BE2C (cell line): Measurements from ENCODE around the gene TBL2.

Experiments used
- DNase-seq: peaks from one replicate; pipeline ENCODE4 v3.0.0-alpha.2; 2020
- H3K27me3 ChIP-seq: fragments of 250-450 bp; sonication (Bioruptor Pico); 2 replicates; pipeline ENCODE4 v1.5.1; 2020; ENCODE audit warnings: mild to moderate bottlenecking
- H3K36me3 ChIP-seq: fragments of 250-450 bp; sonication (Bioruptor Pico); 2 replicates; pipeline ENCODE4 v1.5.1; 2020; ENCODE audit warnings: mild to moderate bottlenecking
- H3K4me1 ChIP-seq: fragments of 250-450 bp; sonication (Bioruptor Pico); 2 replicates; pipeline ENCODE4 v1.5.1; 2020
- H3K4me3 ChIP-seq: 2 replicates; pipeline ENCODE4 v1.5.1; 2011; ENCODE audit warnings: low read depth, low read length
- H3K9me3 ChIP-seq: fragments of 250-450 bp; sonication (Bioruptor Pico); 2 replicates; pipeline ENCODE4 v1.5.1; 2020
- TF ChIP-seq, protein P1 (sequence below): IDR thresholded peaks from 2 replicates; pipeline ENCODE4 v1.5.1; 2012; ENCODE audit warnings: mild to moderate bottlenecking, low read depth, low read length

Gene TBL2

DNA sequence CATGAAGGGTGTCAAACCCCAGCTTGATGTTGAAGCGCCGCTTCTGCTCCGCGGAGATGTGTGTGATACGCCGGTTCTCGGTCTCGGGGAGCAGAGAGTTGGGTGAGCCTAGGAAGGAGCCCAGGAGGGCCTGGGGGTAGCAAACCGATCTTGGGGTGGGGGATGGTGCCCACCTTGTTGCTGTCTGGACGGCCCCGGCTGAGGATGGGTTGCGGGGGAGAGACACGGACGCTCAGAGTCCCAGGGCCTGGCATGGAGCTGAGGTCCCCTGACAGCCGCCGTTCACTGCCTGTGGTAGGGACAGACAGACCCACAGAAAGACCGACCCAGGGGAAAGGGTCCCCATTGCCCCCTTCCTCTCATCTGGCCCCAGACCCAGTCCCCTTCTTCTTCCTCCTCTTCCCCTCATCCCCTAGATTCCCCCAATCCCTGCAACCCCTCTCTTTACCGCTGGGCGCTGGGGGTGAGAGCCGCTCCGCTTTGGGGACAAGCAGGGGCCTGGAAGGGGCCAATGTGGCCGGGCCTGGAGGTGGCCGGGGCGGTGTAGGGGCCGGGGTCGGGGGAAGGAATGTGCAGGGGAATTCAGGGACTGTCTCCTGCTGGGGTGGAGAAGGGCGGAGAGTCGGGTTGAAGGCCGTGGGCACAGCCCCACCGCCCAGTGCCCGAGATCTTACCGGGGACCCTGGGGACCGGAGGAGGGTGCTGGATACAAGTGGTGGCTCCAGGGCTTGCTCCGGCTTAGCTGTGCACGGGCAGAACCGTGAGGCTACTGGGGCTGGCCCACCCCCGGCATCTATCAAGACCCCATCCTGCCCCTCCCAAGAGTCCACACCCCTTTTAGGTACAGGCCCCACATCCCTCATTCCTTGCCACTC is 18.0 kb upstream of the TBL2 start:
- Histone ChIP-seq H3K4me1 (no peaks in the 10 kb centered on the region), H3K9me3 (no peaks in the 10 kb centered on the region), H3K36me3 (no peaks in the 10 kb centered on the region), H3K27me3 (peaks cover 6% of the 10 kb centered on the region; the same call in 1 of the 2 replicates), H3K4me3 (no peak overlapping the region)
- TF ChIP-seq, protein P1, sequence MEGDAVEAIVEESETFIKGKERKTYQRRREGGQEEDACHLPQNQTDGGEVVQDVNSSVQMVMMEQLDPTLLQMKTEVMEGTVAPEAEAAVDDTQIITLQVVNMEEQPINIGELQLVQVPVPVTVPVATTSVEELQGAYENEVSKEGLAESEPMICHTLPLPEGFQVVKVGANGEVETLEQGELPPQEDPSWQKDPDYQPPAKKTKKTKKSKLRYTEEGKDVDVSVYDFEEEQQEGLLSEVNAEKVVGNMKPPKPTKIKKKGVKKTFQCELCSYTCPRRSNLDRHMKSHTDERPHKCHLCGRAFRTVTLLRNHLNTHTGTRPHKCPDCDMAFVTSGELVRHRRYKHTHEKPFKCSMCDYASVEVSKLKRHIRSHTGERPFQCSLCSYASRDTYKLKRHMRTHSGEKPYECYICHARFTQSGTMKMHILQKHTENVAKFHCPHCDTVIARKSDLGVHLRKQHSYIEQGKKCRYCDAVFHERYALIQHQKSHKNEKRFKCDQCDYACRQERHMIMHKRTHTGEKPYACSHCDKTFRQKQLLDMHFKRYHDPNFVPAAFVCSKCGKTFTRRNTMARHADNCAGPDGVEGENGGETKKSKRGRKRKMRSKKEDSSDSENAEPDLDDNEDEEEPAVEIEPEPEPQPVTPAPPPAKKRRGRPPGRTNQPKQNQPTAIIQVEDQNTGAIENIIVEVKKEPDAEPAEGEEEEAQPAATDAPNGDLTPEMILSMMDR: no peak
- DNase-seq: no peak

DNA sequence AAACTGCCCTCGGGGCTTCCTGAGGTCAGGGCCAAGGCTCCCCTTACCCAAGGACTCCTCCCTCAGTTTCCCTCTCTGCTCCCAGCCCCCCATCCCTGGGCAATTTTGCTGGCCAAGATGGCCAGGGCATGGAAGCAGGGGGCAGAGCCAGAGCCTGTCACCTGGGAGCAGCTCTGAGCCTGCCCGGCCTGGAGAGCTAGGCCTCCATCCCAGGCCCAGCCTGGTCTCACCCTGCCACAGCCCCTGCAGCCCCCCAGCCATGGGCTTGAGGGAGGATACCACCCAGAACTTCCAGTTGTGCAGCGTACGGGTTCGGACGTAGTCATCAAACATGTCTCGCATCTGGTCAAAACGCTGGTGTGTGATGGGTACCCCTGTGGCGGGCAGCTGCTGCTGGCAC is 17.0 kb upstream of the TBL2 start:
- Histone ChIP-seq H3K4me1 (no peaks in the 10 kb centered on the region), H3K4me3 (no peak overlapping the region), H3K36me3 (no peaks in the 10 kb centered on the region), H3K27me3 (peaks cover 6% of the 10 kb centered on the region; the same call in 1 of the 2 replicates), H3K9me3 (no peaks in the 10 kb centered on the region)
- DNase-seq: no peak
- TF ChIP-seq, protein P1: no peak

DNA sequence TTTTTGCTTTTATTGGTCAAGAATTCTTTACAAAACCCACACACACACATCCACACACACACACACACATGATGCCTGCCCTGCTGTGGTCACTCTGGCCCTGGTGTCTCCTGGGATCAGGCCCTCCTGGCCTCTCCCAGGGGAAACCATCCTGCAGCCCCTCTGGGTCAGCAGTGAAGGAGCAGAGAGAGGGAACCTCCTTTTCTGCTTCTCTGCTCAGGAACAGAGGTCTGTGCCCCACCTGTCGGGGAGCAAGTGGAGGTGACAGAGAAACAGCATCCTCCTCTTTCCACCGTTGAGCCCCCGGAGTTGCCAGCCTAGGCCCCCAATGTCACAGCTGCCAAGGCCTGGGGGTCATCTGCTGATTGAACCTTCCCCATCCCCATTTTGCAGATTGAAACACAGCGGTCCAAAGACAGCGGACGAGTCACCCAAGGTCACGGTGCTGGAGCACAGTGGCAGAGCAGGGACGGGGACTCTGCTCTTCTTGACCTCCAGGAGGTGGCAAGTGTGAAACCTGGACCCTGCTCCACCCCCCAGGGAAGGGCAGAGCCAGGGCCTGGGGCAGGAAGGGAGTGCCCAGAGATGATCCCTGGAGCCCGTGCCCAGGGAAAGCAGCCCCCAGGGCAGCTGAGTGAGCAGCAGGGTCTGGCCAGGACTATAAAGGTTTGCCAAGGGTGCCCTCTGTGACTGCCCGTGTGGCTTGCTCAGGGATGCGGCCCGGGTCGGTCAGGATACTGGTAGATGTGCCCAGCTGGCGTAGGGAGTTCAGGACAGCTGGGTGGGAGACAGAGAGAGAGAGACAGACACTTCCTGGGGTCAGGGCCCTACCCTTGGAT is 15.0 kb upstream of the TBL2 start:
- Histone ChIP-seq H3K9me3 (no peaks in the 10 kb centered on the region), H3K36me3 (no peaks in the 10 kb centered on the region), H3K27me3 (peaks cover 5% of the 10 kb centered on the region; the same call in 1 of the 2 replicates), H3K4me3 (no peak overlapping the region), H3K4me1 (no peaks in the 10 kb centered on the region)
- TF ChIP-seq, protein P1: no peak
- DNase-seq: no peak

DNA sequence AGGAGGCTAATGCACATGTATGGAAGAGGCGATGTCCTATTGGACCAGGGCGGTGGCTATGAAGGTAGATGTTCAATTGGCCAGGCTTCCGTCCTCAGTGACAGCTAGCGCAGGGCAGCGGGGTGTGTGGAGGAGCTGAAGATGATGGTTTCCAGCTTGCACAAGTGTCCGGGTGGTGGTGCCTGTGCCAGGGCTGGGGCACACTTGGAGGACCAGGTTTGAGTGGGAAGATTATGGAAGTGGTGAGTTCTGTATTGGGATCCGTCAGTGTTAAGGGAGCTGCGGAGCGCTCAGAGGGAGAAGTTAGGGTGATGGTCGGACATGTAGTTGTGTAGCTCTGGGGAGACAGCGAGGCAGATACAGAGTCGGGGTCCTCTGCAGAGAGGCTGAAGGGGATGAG is 8.5 kb upstream of the TBL2 start:
- no peaks in the 10 kb centered on the region for H3K27me3 ChIP-seq
- TF ChIP-seq, protein P1: no peak
- DNase-seq: no peak
- H3K4me1 ChIP-seq: no peaks in the 10 kb centered on the region
- H3K4me3 ChIP-seq: no peak overlapping the region
- no peaks in the 10 kb centered on the region for H3K36me3 ChIP-seq
- H3K9me3 ChIP-seq: no peaks in the 10 kb centered on the region

DNA sequence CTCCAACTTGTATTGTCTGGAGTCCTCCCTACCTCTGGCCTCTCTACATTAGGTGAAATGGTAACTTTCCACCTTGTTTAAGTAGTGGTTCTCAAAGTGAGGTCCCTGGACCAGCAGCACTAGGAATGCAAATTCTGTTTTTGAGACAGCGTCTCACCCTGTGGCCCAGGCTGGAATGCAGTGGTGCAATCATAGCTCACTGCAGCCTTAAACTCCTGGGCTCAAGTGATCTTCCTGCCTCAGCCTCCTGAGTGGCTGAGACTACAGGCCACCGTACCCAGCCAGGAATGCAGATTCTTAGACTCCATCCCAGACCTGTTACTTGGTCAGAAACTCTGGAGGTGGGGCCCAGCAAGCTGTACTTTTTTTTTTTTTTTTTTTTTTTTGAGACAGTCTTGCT is 6.8 kb upstream of the TBL2 start:
- Histone ChIP-seq H3K9me3 (no peaks in the 10 kb centered on the region), H3K27me3 (no peaks in the 10 kb centered on the region), H3K4me3 (no peak overlapping the region), H3K4me1 (no peaks in the 10 kb centered on the region), H3K36me3 (no peaks in the 10 kb centered on the region)
- no peak for DNase-seq
- TF ChIP-seq, protein P1: no peak
